ENCODE measurements around the gene PNLDC1. TPM values are rescaled to one million over a fixed set of nuclear protein-coding genes. Genes with fewer than 3 reads are reported as not detected.
A peak's percentile ranks its signal among the peaks of the same experiment; 100 is the strongest.

PNLDC1 gene
- total and polyA plus RNA-seq, 2 of the 4 experiments (the other 2 are of a cell fraction), result not detected

- ChIA-PET POLR2A (ENCODE audit: unreplicated experiment) (interaction anchor here (1.0 kb wide), 1 partner anchor 79 kb away, joined by 3 read pairs; no protein-coding TSS in a partner anchor), CTCF (no interaction called here)
- WGBS, 2 experiments (ENCODE audit: extremely low coverage in 2 of 2, insufficient read length in 1 of 2), result 15% methylated on average over 25 of the region's 45 CpGs; no CpG with 5 or more reads in 1 of the 2 experiments
- Histone ChIP-seq H3K36me3 (ENCODE audit: control insufficient read depth, insufficient read depth, low read length) (peaks cover 15% of the 10 kb centered on the region), H3K9ac (ENCODE audit: low read depth, low read length) (peak overlapping the region; percentile 87), H2BK15ac (ENCODE audit: low read depth, low read length) (peak overlapping the region; percentile 15; the same call in 1 of the 3 replicates), H2BK20ac (ENCODE audit: low read depth, low read length) (peak overlapping the region; percentile 38), H2AK9ac (replicated peaks; ENCODE audit: low read depth, low read length, poor library complexity) (peak overlapping the region; percentile 45), H4K5ac (ENCODE audit: low read depth, low read length) (peak overlapping the region; percentile 89), H3K23ac (ENCODE audit: low read depth, low read length) (peak overlapping the region; percentile 83), H4K8ac (ENCODE audit: low read depth in 2 of 2, low read length in 2 of 2) (peak overlapping the region; percentile 94 to 96), H3K14ac (replicated peaks; ENCODE audit: low read depth, low read length) (peak overlapping the region; percentile 80), H3K4ac (ENCODE audit: low read depth, low read length) (peak overlapping the region; percentile 94), H3K79me1 (ENCODE audit: low read depth in 1 of 2, low read length in 2 of 2) (peaks cover 10 to 24% of the 10 kb centered on the region in 2 experiments), H3K56ac (ENCODE audit: extremely low read depth, insufficient read depth, low read length) (peak overlapping the region; percentile 93), H4K20me1 (ENCODE audit: insufficient read depth, low read length) (peaks cover 6% of the 10 kb centered on the region; the same call in 1 of the 2 replicates), H3K18ac (ENCODE audit: low read depth, low read length) (peak overlapping the region; percentile 63), H3K9me3 (ENCODE audit: control insufficient read depth, insufficient read depth, low read length) (no peaks in the 10 kb centered on the region), H3K27ac (ENCODE audit: insufficient read depth, low read length) (peak overlapping the region; percentile 94), H4K91ac (ENCODE audit: insufficient read depth, low read depth, low read length) (peak overlapping the region; percentile 76), H3K4me1 (ENCODE audit: control insufficient read depth, insufficient read depth, low read length) (peaks cover 16% of the 10 kb centered on the region), H2AFZ (replicated peaks; ENCODE audit: low read length, poor library complexity) (peak overlapping the region; percentile 84), H3K4me2 (ENCODE audit: low read depth, low read length) (peak overlapping the region; percentile 82), H3K9me1 (ENCODE audit: insufficient read depth, low read length) (peaks cover 13% of the 10 kb centered on the region), H3K4me3 (ENCODE audit: insufficient read depth, low read depth, low read length) (peak overlapping the region; percentile 47), H2AK5ac (ENCODE audit: low read depth, low read length) (peak overlapping the region; percentile 82), H3K27me3 (ENCODE audit: control insufficient read depth, insufficient read depth, low read length) (no peaks in the 10 kb centered on the region), H2BK120ac (ENCODE audit: low read depth, low read length) (peak overlapping the region; percentile 75; the same call in 1 of the 2 replicates), H2BK5ac (ENCODE audit: low read depth, low read length, poor library complexity, severe bottlenecking) (peak overlapping the region; percentile 53)
- in situ Hi-C loops (cut with MboI; ENCODE audit: low sequenced_read_pairs), result loop anchor here (10.0 kb wide), 1 partner anchor 66 kb away; the partner anchor contains the start of gene SOD2
- TF ChIP-seq USF2 (IDR thresholded peaks at IDR 0.05; ENCODE audit: low read depth, low read length) (no peak), RFX5 (IDR thresholded peaks at IDR 0.05; ENCODE audit: low read depth, low read length) (no peak), POLR2A (IDR thresholded peaks at IDR 0.05; ENCODE audit: low read depth, low read length) (no peak)
- DNase-seq, result no peak
- no peak for ATAC-seq (ENCODE audit: low read depth)
- intact Hi-C loops (cut with micrococcal nuclease), result loop anchor here (2.0 kb wide), 1 partner anchor 68 kb away; the partner anchor contains the start of gene SOD2
- dilution Hi-C loops (cut with HindIII; ENCODE audit: low sequenced_read_pairs, unreplicated experiment), result no loop called here
- BruUV-seq (replicated peaks), result no TSS peak
These were observed 38.8 kb upstream of the PNLDC1 start for GRCh38 chr6:159761129-159761872.
